Gastrocnemius medialis (tissue), 4 donors: ENCODE results near the gene WHRN. TPM values are rescaled to one million over a fixed set of nuclear protein-coding genes. Genes with fewer than 3 reads are reported as not detected.

Experiments
- ATAC-seq, 2 donors: fragments of 150-250 bp; one replicate each; pipeline ENCODE4 v1.9.1; 2016
- DNase-seq, 2 donors: peaks; one replicate each; pipeline ENCODE4 v3.0.0-alpha.2; 2019
- H3K27ac ChIP-seq, 4 donors: fragments of 200-600 bp; sonication (generic); 1 replicate in 1 of 4; 2 replicates in 3 of 4; pipeline ENCODE4 v1.5.1; 2016 to 2018; ENCODE audit warnings: mild to moderate bottlenecking in 2 of 4, moderate library complexity in 1 of 4
- H3K27me3 ChIP-seq, 3 donors: fragments of 200-600 bp; sonication (generic) in 2 of 3; 1 replicate in 1 of 3; 2 replicates in 2 of 3; pipeline versions ENCODE4 v1.5.1 to v1.6.0; 2016 to 2019; ENCODE audit warnings: mild to moderate bottlenecking in 1 of 3, moderate library complexity in 1 of 3
- H3K36me3 ChIP-seq, 2 donors: fragments of 200-600 bp; sonication (generic) in 1 of 2; one replicate each; pipeline ENCODE4 v1.5.1; 2017 to 2018
- H3K4me1 ChIP-seq, 2 donors: fragments of 200-600 bp; sonication (generic) in 1 of 2; one replicate each; pipeline ENCODE4 v1.5.1; 2016 to 2017; ENCODE audit warnings: mild to moderate bottlenecking in 2 of 2
- H3K4me3 ChIP-seq, 4 donors: fragments of 200-600 bp; sonication (generic) in 3 of 4; 1 replicate in 1 of 4; 2 replicates in 3 of 4; pipeline ENCODE4 v1.5.1; 2016 to 2019; ENCODE audit warnings: mild to moderate bottlenecking in 2 of 4
- H3K9me3 ChIP-seq, 3 donors: fragments of 200-600 bp; sonication (generic) in 2 of 3; 1 replicate in 1 of 3; 2 replicates in 2 of 3; pipeline ENCODE4 v1.5.1; 2016 to 2019
- CTCF ChIP-seq, 5 experiments: fragments of 450-650 bp in 3 of 5; fragments of 200-600 bp in 2 of 5; sonication (generic) in 2 of 5; IDR thresholded peaks in 4 of 5; conservative IDR thresholded peaks in 1 of 5; 1 replicate in 4 of 5; 2 replicates in 1 of 5; pipeline ENCODE4 v1.5.1; 2016 to 2019; ENCODE audit warnings: antibody characterized with exemption in 5 of 5, mild to moderate bottlenecking in 3 of 5, moderate library complexity in 3 of 5
- POLR2A ChIP-seq, 2 donors: fragments of 450-650 bp; IDR thresholded peaks; one replicate each; pipeline ENCODE4 v1.6.1; 2017; ENCODE audit warnings: antibody characterized with exemption in 2 of 2, mild to moderate bottlenecking in 2 of 2, moderate library complexity in 2 of 2
- in situ Hi-C, 4 donors: fragments of 200-750 bp; cut with MboI; loops; one replicate each; pipeline versions ENCODE4 v1.15.0 to v1.8.0; 2017; ENCODE audit warnings: low sequenced_read_pairs in 4 of 4
- intact Hi-C: fragments of 100-400 bp; cut with DNase I; formaldehyde crosslinking; loops from one replicate; pipeline ENCODE4 v1.15.1; 2023; ENCODE audit warnings: low total_unique reads
- total RNA-seq, 4 donors: library from RNA; depleted of rRNA; stranded (reverse); fragments of >200 nt; gene quantifications; one replicate each; pipeline versions ENCODE4 v1.1.0 to v1.2.3, GENCODE V29; 2016

WHRN gene
- total RNA-seq, 4 donors from 2014 or later = 0.16 to 0.18 TPM; not detected in 2

GRCh38 chr9:114376586-114377445 lies 128.5 kb downstream of the WHRN start:
- no peak overlapping the region for H3K4me3 ChIP-seq
- no peaks in the 10 kb centered on the region for H3K27me3 ChIP-seq
- H3K27ac ChIP-seq = no peak overlapping the region
- TF ChIP-seq POLR2A (IDR thresholded peaks at IDR 0.05) (no peak), CTCF (IDR thresholded peaks at IDR 0.05 in 4 of 5, conservative IDR thresholded peaks at IDR 0.05 in 1 of 5) (no peak)
- in situ Hi-C loops (no loop called here), intact Hi-C loops (no loop called here)
- H3K4me1 ChIP-seq = peaks cover 0 to 5% of the 10 kb centered on the region in 2 donors
- H3K36me3 ChIP-seq = no peaks in the 10 kb centered on the region
- no peak for DNase-seq
- ATAC-seq = no peak
- H3K9me3 ChIP-seq = no peaks in the 10 kb centered on the region

GRCh38 chr9:114375386-114376175 lies 129.7 kb downstream of the WHRN start:
- ATAC-seq = no peak
- in situ Hi-C loops (no loop called here), intact Hi-C loops (no loop called here)
- Histone ChIP-seq H3K27me3 (no peaks in the 10 kb centered on the region), H3K4me3 (no peak overlapping the region), H3K4me1 (peaks cover 0 to 5% of the 10 kb centered on the region in 2 donors), H3K27ac (no peak overlapping the region), H3K36me3 (no peaks in the 10 kb centered on the region), H3K9me3 (no peaks in the 10 kb centered on the region)
- DNase-seq = no peak
- TF ChIP-seq POLR2A (IDR thresholded peaks at IDR 0.05) = no peak
- no peak for TF ChIP-seq CTCF (IDR thresholded peaks at IDR 0.05 in 4 of 5, conservative IDR thresholded peaks at IDR 0.05 in 1 of 5)

GRCh38 chr9:114374936-114375335 lies 130.3 kb downstream of the WHRN start:
- no peak overlapping the region for H3K27ac ChIP-seq
- no peak for TF ChIP-seq CTCF (IDR thresholded peaks at IDR 0.05 in 4 of 5, conservative IDR thresholded peaks at IDR 0.05 in 1 of 5)
- no peak for TF ChIP-seq POLR2A (IDR thresholded peaks at IDR 0.05)
- H3K36me3 ChIP-seq = no peaks in the 10 kb centered on the region
- in situ Hi-C loops = no loop called here
- no peaks in the 10 kb centered on the region for H3K9me3 ChIP-seq
- DNase-seq (no peak), ATAC-seq (no peak)
- no peaks in the 10 kb centered on the region for H3K27me3 ChIP-seq
- H3K4me3 ChIP-seq = no peak overlapping the region
- peaks cover 0 to 5% of the 10 kb centered on the region in 2 donors for H3K4me1 ChIP-seq
- intact Hi-C loops = no loop called here

- Histone ChIP-seq H3K27ac (no peak overlapping the region), H3K36me3 (no peaks in the 10 kb centered on the region), H3K9me3 (no peaks in the 10 kb centered on the region), H3K27me3 (no peaks in the 10 kb centered on the region), H3K4me1 (peaks cover 0 to 5% of the 10 kb centered on the region in 2 donors), H3K4me3 (no peak overlapping the region)
- ATAC-seq (no peak), DNase-seq (no peak)
- no peak for TF ChIP-seq POLR2A (IDR thresholded peaks at IDR 0.05)
- TF ChIP-seq CTCF (IDR thresholded peaks at IDR 0.05 in 4 of 5, conservative IDR thresholded peaks at IDR 0.05 in 1 of 5) = no peak
- in situ Hi-C loops = no loop called here
- intact Hi-C loops = no loop called here
These were observed 131.1 kb downstream of the WHRN start for GRCh38 chr9:114373960-114374730.
